OCI-LY7 (cell line): ENCODE results near the gene SPEM2.

Experiments used
- CTCF ChIP-seq: fragments of 200-600 bp; sonication (generic); conservative IDR thresholded peaks from 2 replicates; pipeline ENCODE4 v1.5.1; 2014; ENCODE audit warnings: mild to moderate bottlenecking, antibody characterized with exemption, low read length, moderate library complexity, mixed read lengths
- EZH2phosphoT487 ChIP-seq: fragments of 200-600 bp; sonication (generic); IDR thresholded peaks from 2 replicates; pipeline ENCODE4 v1.6.1; 2018; ENCODE audit warnings: low read depth, borderline replicate concordance, mild to moderate bottlenecking, mixed run types, antibody characterized with exemption, low read length, moderate library complexity, mixed read lengths

GRCh38 chr17:7427549-7427948, 2.1 kb downstream of the SPEM2 start:
- TF ChIP-seq CTCF, result no peak
- TF ChIP-seq EZH2phosphoT487, result no peak
